GM21576 (cell line): ENCODE measurements around the gene LRRC8D.

ENCODE experiments used
- ATAC-seq: cut with Tn5 transposase; IDR thresholded peaks from one replicate; pipeline ENCODE4 v1.9.1; 2021; ENCODE audit warnings: mild to moderate bottlenecking, moderate library complexity; ENCODE audit not compliant: unreplicated experiment

Gene LRRC8D

GRCh38 chr1:89934461-89934860 lies 113.6 kb downstream of the LRRC8D start:
- ATAC-seq, result no peak

GRCh38 chr1:89935235-89935634 lies 114.4 kb downstream of the LRRC8D start:
- no peak for ATAC-seq

- no peak for ATAC-seq
Measured at GRCh38 chr1:89936694-89937093, 115.9 kb downstream of the LRRC8D start.

GRCh38 chr1:89938171-89939055 lies 117.6 kb downstream of the LRRC8D start:
- no peak for ATAC-seq

- no peak for ATAC-seq
Measured at GRCh38 chr1:89939059-89939570, 118.3 kb downstream of the LRRC8D start.

- ATAC-seq, result no peak
Measured at GRCh38 chr1:89939693-89940438, 119.0 kb downstream of the LRRC8D start.

GRCh38 chr1:89941110-89941766 lies 120.4 kb downstream of the LRRC8D start:
- ATAC-seq, result no peak

GRCh38 chr1:89942014-89942413 lies 121.2 kb downstream of the LRRC8D start:
- no peak for ATAC-seq

GRCh38 chr1:89942825-89943658 lies 122.2 kb downstream of the LRRC8D start:
- ATAC-seq, result no peak

GRCh38 chr1:89943846-89944781 lies 123.3 kb downstream of the LRRC8D start:
- no peak for ATAC-seq

GRCh38 chr1:89945852-89946476 lies 125.1 kb downstream of the LRRC8D start:
- peak; percentile 83 for ATAC-seq

- no peak for ATAC-seq
Measured at GRCh38 chr1:89946532-89946931, 125.7 kb downstream of the LRRC8D start.

GRCh38 chr1:89948722-89949345 lies 128.0 kb downstream of the LRRC8D start:
- no peak for ATAC-seq

- ATAC-seq, result no peak
Measured at GRCh38 chr1:89949991-89950624, 129.3 kb downstream of the LRRC8D start.

GRCh38 chr1:89950703-89951102 lies 129.9 kb downstream of the LRRC8D start:
- no peak for ATAC-seq

GRCh38 chr1:89951766-89952604 lies 131.2 kb downstream of the LRRC8D start:
- ATAC-seq, result no peak

GRCh38 chr1:89952605-89953130 lies 131.8 kb downstream of the LRRC8D start:
- no peak for ATAC-seq
